ENCODE measurements around the gene RBFOX1.

RBFOX1 gene

DNA sequence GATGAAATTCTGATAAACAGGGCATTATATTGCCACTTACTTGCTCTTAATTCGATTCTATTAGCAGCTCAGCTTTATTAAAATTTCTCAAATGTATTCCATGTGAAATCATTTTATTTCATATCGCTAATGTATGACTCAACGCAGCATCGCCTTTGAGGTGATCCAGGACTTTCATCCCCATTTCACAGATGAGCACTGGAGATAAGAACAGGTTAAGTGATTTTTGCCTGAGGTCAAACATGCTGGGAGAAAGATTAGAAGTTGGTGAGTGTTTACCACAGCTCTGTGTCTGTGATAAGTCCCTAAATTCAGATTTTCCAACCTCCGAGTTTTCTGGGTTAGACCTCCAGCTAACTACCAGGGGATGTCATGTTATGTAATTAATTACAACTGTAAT is 43.6 kb downstream of the RBFOX1 start:
- DNase-seq: no peak

- DNase-seq: no peak
Observed at GRCh38 chr16:7377231-7377630, 44.6 kb downstream of the RBFOX1 start.

DNA sequence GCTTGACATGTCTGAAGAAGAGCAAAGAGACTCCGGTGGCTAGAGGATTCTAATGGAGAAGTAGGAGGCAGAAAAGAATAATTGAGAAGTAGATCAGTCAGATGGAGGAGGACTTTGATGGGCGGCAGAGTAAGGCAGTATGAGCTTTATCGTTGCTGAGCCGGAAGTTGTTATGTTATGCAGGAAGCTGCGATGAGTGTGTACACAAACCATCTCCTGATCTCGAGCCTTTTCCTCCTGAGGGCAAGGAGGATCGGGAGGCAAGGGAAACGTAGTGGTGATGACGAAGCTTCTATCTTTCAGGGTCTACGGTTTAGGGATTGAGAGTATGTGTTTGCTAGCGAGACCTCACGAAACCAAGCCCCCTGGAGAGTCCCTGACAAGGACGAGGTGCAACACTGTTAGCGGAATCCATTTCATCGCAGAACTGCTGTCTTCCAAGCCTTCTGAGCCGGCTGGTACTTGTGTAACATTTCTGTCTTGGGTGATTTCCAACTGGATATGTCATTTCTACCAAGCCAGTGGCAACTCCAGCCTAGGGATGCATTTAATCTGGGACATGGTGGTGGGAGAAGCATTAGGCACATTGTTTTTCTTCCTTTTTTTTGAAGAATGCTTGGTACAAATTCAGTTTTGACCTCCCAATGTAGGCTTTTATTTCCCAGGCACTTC is 45.5 kb downstream of the RBFOX1 start:
- DNase-seq: no peak

GRCh38 chr16:7380441-7380840 is 47.8 kb downstream of the RBFOX1 start:
- DNase-seq: no peak

DNA sequence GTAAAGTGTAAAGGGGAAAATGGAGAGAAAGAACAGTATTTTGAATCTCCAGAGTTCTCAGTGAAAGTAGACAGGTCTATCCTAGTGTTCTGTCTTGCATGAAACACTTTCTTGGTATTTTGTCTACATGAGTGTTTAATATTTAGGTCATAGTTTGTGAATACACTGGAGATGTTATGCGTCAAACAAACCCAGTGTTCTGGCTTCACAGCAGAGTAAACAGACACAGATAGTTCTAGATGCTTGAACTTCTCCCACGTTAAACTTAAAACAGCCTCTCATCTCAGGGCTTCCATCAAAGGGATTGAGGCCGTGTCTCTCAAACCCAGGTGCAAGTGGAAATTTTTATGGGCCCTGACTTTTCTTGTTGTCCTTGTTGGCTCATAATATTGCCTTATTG is 48.3 kb downstream of the RBFOX1 start:
- DNase-seq: no peak

- DNase-seq: no peak
Observed at GRCh38 chr16:7381671-7382070, 49.0 kb downstream of the RBFOX1 start.

DNA sequence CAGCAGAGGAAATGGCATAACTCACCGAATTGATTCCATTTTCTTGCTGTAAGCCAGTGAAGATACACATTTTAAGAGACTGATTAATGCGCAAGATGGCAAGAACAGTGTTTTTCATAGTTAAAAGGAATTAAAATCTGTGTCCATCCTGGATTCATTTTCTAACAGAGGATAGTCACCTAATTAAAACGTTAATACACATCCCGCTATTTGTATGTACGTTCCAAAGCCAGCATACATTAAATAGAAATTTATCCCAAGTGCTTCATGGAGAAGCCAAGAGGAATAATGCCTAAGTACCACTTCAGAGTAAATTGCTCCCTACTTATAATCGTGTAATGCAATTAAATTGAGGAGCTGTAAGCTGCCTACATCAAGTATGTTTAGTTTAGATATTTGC is 49.9 kb downstream of the RBFOX1 start:
- no peak for DNase-seq

GRCh38 chr16:7390974-7391373 is 58.3 kb downstream of the RBFOX1 start:
- no peak for DNase-seq

DNA sequence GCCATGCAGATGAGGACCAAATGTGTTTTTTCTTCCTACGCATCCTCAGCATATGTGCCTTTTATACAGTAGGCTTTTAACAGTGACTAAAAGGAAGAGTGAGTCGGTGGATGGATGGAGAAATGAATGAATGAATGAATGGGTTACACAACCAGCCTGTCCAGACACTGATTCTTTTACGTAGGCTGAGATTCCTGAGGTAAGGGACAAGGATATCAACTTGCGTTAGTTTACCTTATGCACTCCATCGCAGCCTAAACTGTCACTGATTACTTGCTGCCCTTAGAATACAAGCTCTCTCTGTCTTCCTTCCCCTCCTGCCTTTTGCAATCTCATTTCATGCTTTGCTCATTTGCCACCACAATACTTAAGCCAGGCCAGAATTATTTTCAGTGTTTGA is 59.0 kb downstream of the RBFOX1 start:
- no peak for DNase-seq

- no peak for DNase-seq
Observed at GRCh38 chr16:7392206-7392605, 59.6 kb downstream of the RBFOX1 start.

GRCh38 chr16:7393680-7394079 is 61.0 kb downstream of the RBFOX1 start:
- no peak for DNase-seq

- no peak for DNase-seq
Observed at GRCh38 chr16:7394720-7395336, 62.2 kb downstream of the RBFOX1 start.

- no peak for DNase-seq
Observed at GRCh38 chr16:7397901-7398300, 65.3 kb downstream of the RBFOX1 start.

DNA sequence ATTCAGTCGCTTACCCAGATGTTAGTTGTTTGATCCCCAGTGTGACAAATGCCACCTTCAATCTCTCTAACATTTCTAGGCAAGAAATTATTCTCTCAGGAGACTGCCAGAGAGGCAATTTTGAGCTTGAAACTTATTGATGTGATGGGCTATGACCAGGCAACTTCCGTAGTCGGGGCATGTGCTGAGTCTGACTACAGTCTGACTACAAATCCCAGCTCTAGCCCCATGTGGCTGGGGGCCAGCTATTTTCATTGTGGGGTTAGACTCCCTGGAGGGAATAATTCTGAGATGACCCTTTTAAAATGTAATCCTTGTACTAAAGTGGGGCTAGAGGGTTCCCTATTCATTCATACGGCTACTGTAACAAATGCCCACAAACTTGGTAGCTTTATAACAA is 65.9 kb downstream of the RBFOX1 start:
- DNase-seq: no peak

- no peak for DNase-seq
Observed at GRCh38 chr16:7399296-7399695, 66.7 kb downstream of the RBFOX1 start.

DNA sequence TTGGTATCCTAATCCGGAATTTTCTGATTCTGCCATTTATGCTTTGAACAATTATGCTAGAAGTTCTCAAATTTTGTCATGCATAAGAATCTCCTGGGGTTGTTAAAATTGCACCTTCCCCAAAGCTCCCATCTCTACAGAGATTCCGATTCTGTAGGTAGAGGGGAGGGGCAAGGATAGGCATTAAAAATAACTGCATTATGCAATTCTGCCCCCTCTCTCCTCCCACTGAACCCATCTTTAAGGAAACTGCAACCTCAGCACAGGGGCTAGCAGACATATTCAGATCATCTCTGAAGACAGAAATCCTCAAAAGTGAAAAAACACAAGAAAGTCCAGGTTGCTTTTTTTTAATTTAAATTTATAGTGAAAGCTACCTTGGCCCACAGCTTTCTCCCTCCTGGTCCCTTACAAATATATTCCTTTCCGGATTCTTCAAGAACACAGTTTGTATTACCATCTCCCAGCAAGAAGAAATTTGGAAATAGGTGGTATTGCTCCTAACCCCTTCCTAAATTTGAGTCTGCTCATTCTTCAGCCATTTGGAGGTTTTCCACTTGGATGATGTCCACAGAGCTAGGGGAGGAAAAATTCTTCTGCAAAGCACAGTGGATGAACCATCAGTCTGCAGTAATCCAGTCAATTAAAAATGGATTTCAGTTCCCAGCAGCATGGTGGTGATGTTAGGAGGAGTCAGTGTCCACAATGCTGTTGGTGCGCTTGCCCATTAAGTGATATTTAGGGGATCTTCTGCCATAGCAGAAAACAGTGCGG is 67.7 kb downstream of the RBFOX1 start:
- DNase-seq: no peak

- DNase-seq: no peak
Observed at GRCh38 chr16:7404217-7404616, 71.6 kb downstream of the RBFOX1 start.

GRCh38 chr16:7405166-7405565 is 72.5 kb downstream of the RBFOX1 start:
- no peak for DNase-seq

GRCh38 chr16:7408700-7409365 is 76.2 kb downstream of the RBFOX1 start:
- no peak for DNase-seq

DNA sequence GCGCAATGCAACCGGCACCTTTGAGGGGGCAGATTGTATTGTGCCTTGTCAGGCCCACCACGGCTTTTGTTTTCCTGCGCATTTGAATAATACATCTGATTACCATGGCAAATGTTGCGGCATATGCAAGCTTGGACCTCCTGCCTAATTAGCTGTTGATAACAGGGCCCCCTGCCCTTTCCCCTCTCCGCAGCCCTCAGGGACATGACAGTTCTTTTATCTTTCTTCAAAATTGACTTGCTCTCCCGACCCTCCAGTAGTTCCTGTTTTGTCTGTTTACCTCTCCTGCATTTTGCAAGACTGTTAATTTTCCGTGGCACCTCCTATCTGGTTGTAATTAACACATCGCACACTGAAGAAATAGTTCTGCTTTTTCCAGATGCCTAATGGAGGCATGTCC is 86.8 kb downstream of the RBFOX1 start:
- DNase-seq: no peak

DNA sequence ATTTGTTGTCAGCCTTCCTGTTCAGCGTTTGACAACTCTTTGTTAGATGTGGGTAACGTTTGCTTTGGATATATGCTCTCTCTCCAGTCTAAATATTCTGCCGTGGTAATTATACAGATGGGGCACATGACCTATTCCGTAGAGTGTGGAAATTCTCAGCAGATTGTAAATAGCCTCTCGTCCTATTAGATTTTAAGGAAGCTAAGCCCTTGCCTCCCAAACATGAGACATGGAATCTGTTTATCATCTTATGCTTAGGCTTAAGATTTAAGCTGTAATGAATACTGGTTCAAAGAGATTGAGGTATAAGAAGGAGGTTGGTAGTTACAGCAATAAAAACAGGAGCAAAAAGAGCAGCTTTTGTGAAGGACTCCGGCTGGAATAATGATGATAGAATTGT is 87.4 kb downstream of the RBFOX1 start:
- no peak for DNase-seq

DNA sequence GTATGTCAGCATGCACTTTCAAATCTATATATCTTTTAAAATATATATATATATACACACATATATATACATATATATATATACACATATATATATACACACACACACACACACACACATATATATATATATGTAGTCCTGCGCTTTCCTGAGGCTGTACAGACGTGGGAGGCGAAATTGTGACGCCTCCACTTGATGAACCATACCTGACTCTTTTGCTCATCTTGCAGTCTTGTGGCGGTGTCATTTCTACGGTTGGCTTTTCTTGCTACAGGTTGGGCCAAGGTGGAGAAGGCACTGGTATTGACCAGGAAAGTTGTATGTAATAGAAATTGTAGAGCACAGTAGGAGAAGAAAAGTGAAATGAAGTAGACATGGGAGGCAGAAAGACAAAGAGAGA is 88.2 kb downstream of the RBFOX1 start:
- no peak for DNase-seq

DNA sequence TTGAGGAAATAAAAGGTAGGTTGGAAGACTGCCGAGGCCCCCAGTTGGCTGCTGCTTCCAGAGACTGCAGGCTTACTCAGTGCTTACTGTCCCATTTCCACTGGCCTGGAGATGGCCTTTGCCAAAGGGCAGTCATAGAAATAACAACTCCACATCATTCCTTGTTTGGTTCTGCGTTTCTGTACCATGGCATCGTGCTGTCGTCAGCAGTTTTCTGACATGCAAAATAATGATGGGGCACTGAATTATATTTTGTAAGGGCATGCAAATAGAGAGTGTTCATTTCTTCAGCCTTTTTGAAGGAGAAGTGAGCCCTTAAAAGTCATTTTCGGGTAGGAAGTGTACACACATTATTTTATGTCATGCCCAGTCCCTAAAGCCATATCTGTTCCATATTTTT is 88.9 kb downstream of the RBFOX1 start:
- DNase-seq: no peak

All from activated CD4-positive, alpha-beta T cell treated with anti-CD3 and anti-CD28 coated beads, Interleukin-2, amount 50 U/mL, for 1 hour (primary cell).